Trophoblast cell (in vitro differentiated cells and primary cell): ENCODE measurements around the gene KIF17.

Experiments used
- DNase-seq, 2 donors: peaks; one replicate each; pipeline ENCODE4 v3.0.0-alpha.2; 2016
- H2AFZ ChIP-seq: 2 replicates; pipeline ENCODE4 v1.6.1; 2013; ENCODE audit warnings: low read length, moderate library complexity, mild to moderate bottlenecking; ENCODE audit not compliant: insufficient read depth, poor library complexity
- H2AK5ac ChIP-seq: 2 replicates; pipeline ENCODE4 v1.6.1; 2013; ENCODE audit warnings: mild to moderate bottlenecking, low read length
- H2BK120ac ChIP-seq: 2 replicates; pipeline ENCODE4 v1.6.1; 2013; ENCODE audit warnings: low read length, mild to moderate bottlenecking, moderate library complexity; ENCODE audit not compliant: insufficient read depth, poor library complexity
- H2BK12ac ChIP-seq: 2 replicates; pipeline ENCODE4 v1.6.1; 2013; ENCODE audit warnings: mild to moderate bottlenecking, low read length, moderate library complexity
- H2BK5ac ChIP-seq: 2 replicates; pipeline ENCODE4 v1.6.1; 2013; ENCODE audit warnings: low read length, low read depth, moderate library complexity, mild to moderate bottlenecking; ENCODE audit not compliant: poor library complexity
- H3K14ac ChIP-seq: 2 replicates; pipeline ENCODE4 v1.6.1; 2013; ENCODE audit warnings: mild to moderate bottlenecking, low read length
- H3K18ac ChIP-seq: 2 replicates; pipeline ENCODE4 v1.6.1; 2013; ENCODE audit warnings: mild to moderate bottlenecking, low read length
- H3K23ac ChIP-seq: 2 replicates; pipeline ENCODE4 v1.6.1; 2013; ENCODE audit warnings: low read length
- H3K27ac ChIP-seq: 2 replicates; pipeline ENCODE4 v1.5.1; 2013; ENCODE audit warnings: low read depth, mild to moderate bottlenecking, inconsistent platforms, low read length, moderate library complexity
- H3K27me3 ChIP-seq: 2 replicates; pipeline ENCODE4 v1.6.1; 2013; ENCODE audit warnings: inconsistent platforms, mild to moderate bottlenecking, low read length, moderate library complexity; ENCODE audit not compliant: insufficient read depth
- H3K36me3 ChIP-seq, 2 experiments: 1 replicate in 1 of 2; 2 replicates in 1 of 2; pipeline ENCODE4 v1.6.1; 2013; ENCODE audit warnings: low read length in 2 of 2, mild to moderate bottlenecking in 2 of 2, moderate library complexity in 1 of 2; ENCODE audit not compliant: insufficient read depth in 2 of 2, control insufficient read depth in 1 of 2
- H3K4ac ChIP-seq: 2 replicates; pipeline ENCODE4 v1.6.1; 2013; ENCODE audit warnings: low read depth, mild to moderate bottlenecking, low read length, moderate library complexity
- H3K4me1 ChIP-seq, 2 experiments: 1 replicate in 1 of 2; 2 replicates in 1 of 2; pipeline ENCODE4 v1.6.1; 2013; ENCODE audit warnings: low read length in 2 of 2, mild to moderate bottlenecking in 2 of 2, moderate library complexity in 1 of 2; ENCODE audit not compliant: insufficient read depth in 2 of 2, control insufficient read depth in 1 of 2
- H3K4me2 ChIP-seq: 2 replicates; pipeline ENCODE4 v1.6.1; 2013; ENCODE audit warnings: inconsistent platforms, mild to moderate bottlenecking, low read length, moderate library complexity
- H3K4me3 ChIP-seq: 2 replicates; pipeline ENCODE4 v1.5.1; 2013; ENCODE audit warnings: mild to moderate bottlenecking, low read depth, low read length, inconsistent platforms
- H3K79me1 ChIP-seq: one replicate; pipeline ENCODE4 v1.6.1; 2013; ENCODE audit warnings: low read length
- H3K79me2 ChIP-seq: 2 replicates; pipeline ENCODE4 v1.6.1; 2013; ENCODE audit warnings: low read length, mild to moderate bottlenecking; ENCODE audit not compliant: control insufficient read depth, insufficient read depth, poor library complexity
- H3K9ac ChIP-seq: 2 replicates; pipeline ENCODE4 v1.6.1; 2013; ENCODE audit warnings: mild to moderate bottlenecking, low read length
- H3K9me3 ChIP-seq: 2 replicates; pipeline ENCODE4 v1.6.1; 2013; ENCODE audit warnings: low read depth, mild to moderate bottlenecking, control low read depth, inconsistent platforms, low read length; ENCODE audit not compliant: insufficient read depth
- H4K12ac ChIP-seq: 2 replicates; pipeline ENCODE4 v1.6.1; 2013; ENCODE audit warnings: low read depth, mild to moderate bottlenecking, low read length, moderate library complexity
- H4K8ac ChIP-seq: 2 replicates; pipeline ENCODE4 v1.6.1; 2013; ENCODE audit warnings: low read depth, mild to moderate bottlenecking, low read length, moderate library complexity
- H4K91ac ChIP-seq: one replicate; pipeline ENCODE4 v1.6.1; 2013; ENCODE audit warnings: low read depth, mild to moderate bottlenecking, low read length, moderate library complexity
- WGBS: extraction: QIAGEN DNeasy Blood & Tissue Kit; methylation state at CpG from one replicate; pipeline ENCODE4 v1.1.7; 2013; ENCODE audit warnings: missing lambda C conversion rate; ENCODE audit not compliant: insufficient read length, insufficient coverage; ENCODE audit errors: extremely low coverage; 5-methylcytosine and 5-hydroxymethylcytosine counted together

The KIF17 gene

GRCh38 chr1:20648438-20648837 is 69.4 kb downstream of the KIF17 start:
- H3K18ac ChIP-seq: no peak overlapping the region
- no peak overlapping the region for H2AK5ac ChIP-seq
- no peak overlapping the region for H3K4ac ChIP-seq
- no peak overlapping the region for H4K91ac ChIP-seq
- H3K4me1 ChIP-seq: no peaks in the 10 kb centered on the region
- no peak overlapping the region for H2BK5ac ChIP-seq
- H3K9me3 ChIP-seq: no peaks in the 10 kb centered on the region
- no peak overlapping the region for H2BK12ac ChIP-seq
- no peaks in the 10 kb centered on the region for H3K27me3 ChIP-seq
- H3K23ac ChIP-seq: no peak overlapping the region
- no peak overlapping the region for H2BK120ac ChIP-seq
- H3K27ac ChIP-seq: no peak overlapping the region
- H2AFZ ChIP-seq: no peak overlapping the region
- no peak overlapping the region for H3K4me3 ChIP-seq
- H3K9ac ChIP-seq: no peak overlapping the region
- no peak overlapping the region for H4K8ac ChIP-seq
- no peak overlapping the region for H3K14ac ChIP-seq
- no peak overlapping the region for H4K12ac ChIP-seq
- no peaks in the 10 kb centered on the region for H3K79me1 ChIP-seq
- H3K36me3 ChIP-seq: peaks cover 42 to 50% of the 10 kb centered on the region in 2 experiments
- no CpG with 5 or more reads among the region's 13 CpGs for WGBS
- no peak overlapping the region for H3K4me2 ChIP-seq
- no peaks in the 10 kb centered on the region for H3K79me2 ChIP-seq
- no peak for DNase-seq

GRCh38 chr1:20645414-20645813 is 72.4 kb downstream of the KIF17 start:
- WGBS: no CpG with 5 or more reads among the region's 14 CpGs
- no peak overlapping the region for H3K4me2 ChIP-seq
- H2BK12ac ChIP-seq: no peak overlapping the region
- no peaks in the 10 kb centered on the region for H3K27me3 ChIP-seq
- H2AFZ ChIP-seq: no peak overlapping the region
- DNase-seq: no peak
- H2AK5ac ChIP-seq: no peak overlapping the region
- H3K4me1 ChIP-seq: no peaks in the 10 kb centered on the region
- no peaks in the 10 kb centered on the region for H3K79me1 ChIP-seq
- no peak overlapping the region for H3K18ac ChIP-seq
- no peak overlapping the region for H3K14ac ChIP-seq
- peaks cover 28 to 34% of the 10 kb centered on the region in 2 experiments for H3K36me3 ChIP-seq
- H4K12ac ChIP-seq: no peak overlapping the region
- no peak overlapping the region for H3K23ac ChIP-seq
- no peak overlapping the region for H2BK5ac ChIP-seq
- no peak overlapping the region for H3K4me3 ChIP-seq
- no peak overlapping the region for H4K8ac ChIP-seq
- no peaks in the 10 kb centered on the region for H3K9me3 ChIP-seq
- no peaks in the 10 kb centered on the region for H3K79me2 ChIP-seq
- no peak overlapping the region for H2BK120ac ChIP-seq
- H3K9ac ChIP-seq: no peak overlapping the region
- H3K27ac ChIP-seq: no peak overlapping the region
- no peak overlapping the region for H3K4ac ChIP-seq
- H4K91ac ChIP-seq: no peak overlapping the region

- Histone ChIP-seq H2BK5ac (no peak overlapping the region), H4K91ac (no peak overlapping the region), H3K23ac (no peak overlapping the region), H3K79me1 (no peaks in the 10 kb centered on the region), H3K36me3 (peaks cover 27 to 33% of the 10 kb centered on the region in 2 experiments), H4K12ac (no peak overlapping the region), H2BK12ac (no peak overlapping the region), H4K8ac (no peak overlapping the region), H3K4ac (no peak overlapping the region), H3K79me2 (no peaks in the 10 kb centered on the region), H3K4me3 (no peak overlapping the region), H2AFZ (no peak overlapping the region), H3K4me2 (no peak overlapping the region), H3K14ac (no peak overlapping the region), H2AK5ac (no peak overlapping the region), H3K27me3 (no peaks in the 10 kb centered on the region), H3K18ac (no peak overlapping the region), H2BK120ac (no peak overlapping the region), H3K9me3 (no peaks in the 10 kb centered on the region), H3K9ac (no peak overlapping the region), H3K4me1 (no peaks in the 10 kb centered on the region), H3K27ac (no peak overlapping the region)
- no peak for DNase-seq
- no CpG with 5 or more reads among the region's 13 CpGs for WGBS
Measured at GRCh38 chr1:20644416-20644815, 73.4 kb downstream of the KIF17 start.

- Histone ChIP-seq H3K79me1 (no peaks in the 10 kb centered on the region), H3K9ac (no peak overlapping the region), H3K14ac (no peak overlapping the region), H3K23ac (no peak overlapping the region), H3K36me3 (peaks cover 20 to 25% of the 10 kb centered on the region in 2 experiments), H3K4me2 (no peak overlapping the region), H2AK5ac (no peak overlapping the region), H3K4me1 (no peaks in the 10 kb centered on the region), H4K8ac (no peak overlapping the region), H3K4me3 (no peak overlapping the region), H2BK120ac (no peak overlapping the region), H2AFZ (no peak overlapping the region), H3K4ac (no peak overlapping the region), H4K91ac (no peak overlapping the region), H3K9me3 (no peaks in the 10 kb centered on the region), H4K12ac (no peak overlapping the region), H3K27me3 (no peaks in the 10 kb centered on the region), H3K27ac (no peak overlapping the region), H2BK12ac (no peak overlapping the region), H3K18ac (no peak overlapping the region), H3K79me2 (no peaks in the 10 kb centered on the region), H2BK5ac (no peak overlapping the region)
- no CpG with 5 or more reads among the region's 6 CpGs for WGBS
- DNase-seq: no peak
Measured at GRCh38 chr1:20643080-20643479, 74.7 kb downstream of the KIF17 start.
